ENCODE data around the gene TTL.
A peak's percentile ranks its signal among the peaks of the same experiment; 100 is the strongest.
"Not testable (repeated sequence)": the region's sequence is repeated elsewhere in the genome, so short reads cannot be mapped to it uniquely, and the experiment has no call there.

The TTL gene

DNA sequence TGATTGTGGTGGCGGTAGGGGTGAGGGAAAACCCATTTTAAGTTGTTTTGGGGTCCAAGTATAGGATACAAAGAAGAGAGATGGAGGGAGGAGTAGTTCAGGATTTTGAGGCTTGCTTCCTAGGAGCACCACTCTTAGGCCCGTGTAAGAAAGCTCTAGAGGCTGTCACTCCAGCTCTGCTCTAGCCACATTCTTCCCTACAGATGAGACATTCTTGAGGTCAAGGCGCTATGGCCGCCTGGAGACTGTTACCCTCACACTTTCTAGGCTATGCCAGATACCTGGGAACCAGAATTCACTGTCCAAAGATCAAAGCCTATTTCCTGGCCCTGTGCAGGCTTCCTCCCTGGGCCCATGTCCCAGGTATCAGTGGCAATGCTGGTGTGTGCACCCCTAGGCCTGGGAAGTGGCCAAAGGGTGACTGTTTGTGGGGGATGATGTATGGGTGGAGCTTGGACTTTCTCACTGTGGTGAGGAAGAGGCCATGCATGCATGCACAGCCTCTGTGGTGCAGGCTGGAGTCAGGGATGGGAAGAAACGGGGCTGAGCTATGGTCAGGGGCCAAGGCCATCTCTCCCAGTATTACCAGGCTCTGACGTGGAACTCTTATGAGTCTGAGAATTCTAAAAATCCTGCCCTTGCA lies 7.0 kb upstream of the TTL start:
- no peak for DNase-seq (ENCODE audit: low read depth in 1 of 2, low spot score in 1 of 2)

GRCh38 chr2:112476434-112476833 lies 5.5 kb upstream of the TTL start:
- no peak for DNase-seq (ENCODE audit: low read depth in 1 of 2, low spot score in 1 of 2)

DNA sequence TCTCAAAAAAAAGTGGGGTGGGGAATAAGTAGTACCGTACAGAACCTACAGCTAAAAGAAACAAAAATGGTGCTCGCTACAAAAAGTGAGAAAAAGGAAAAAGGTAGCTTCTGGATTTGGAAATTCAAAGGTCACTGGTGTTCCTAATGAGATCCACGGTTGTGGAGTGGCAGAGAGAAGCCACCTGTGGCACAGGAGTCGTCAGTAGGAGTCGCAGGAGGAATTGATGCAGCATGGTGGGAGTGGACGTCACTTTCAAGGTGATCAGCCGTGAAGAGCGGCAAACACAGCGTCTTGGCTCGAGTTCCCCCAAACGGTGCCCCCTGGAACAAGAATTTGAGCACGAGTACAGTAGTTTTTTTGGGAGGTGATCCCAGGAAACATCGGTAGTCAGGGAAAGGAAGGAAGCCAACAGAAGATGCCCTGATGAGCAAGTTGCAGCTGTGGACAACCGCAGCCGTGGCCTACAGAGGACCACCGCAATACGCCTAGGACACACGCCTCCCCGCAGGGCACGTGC lies 1.4 kb upstream of the TTL start:
- DNase-seq (ENCODE audit: low read depth in 1 of 2, low spot score in 1 of 2), result peak in 1 of 2 donors; percentile 8

DNA sequence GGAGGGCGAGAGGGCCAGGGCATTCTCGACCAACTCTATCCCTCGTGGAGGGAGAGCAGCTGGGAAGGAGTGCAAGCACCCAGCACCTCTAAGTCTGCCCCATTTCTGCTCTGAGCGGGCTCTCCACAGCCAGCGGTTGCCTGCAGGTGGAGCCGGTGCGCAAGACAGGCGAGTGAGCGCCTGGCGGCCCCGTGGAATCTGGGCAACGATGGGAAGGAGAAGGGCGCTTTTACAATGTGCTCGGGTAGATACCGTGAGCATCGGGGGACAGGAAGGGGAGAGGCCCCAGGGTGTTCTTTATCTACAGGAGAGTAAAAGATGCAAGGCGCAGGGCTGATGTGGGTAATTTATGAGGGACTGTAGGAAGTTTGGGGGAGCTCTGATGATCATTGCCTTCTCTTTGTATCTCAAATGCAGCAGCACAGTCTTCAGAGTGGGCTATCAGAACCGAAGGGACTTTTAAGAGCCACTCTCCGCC lies 867 bp upstream of the TTL start:
- peak; percentile 68 to 76 for DNase-seq (ENCODE audit: low read depth in 1 of 2, low spot score in 1 of 2)

DNA sequence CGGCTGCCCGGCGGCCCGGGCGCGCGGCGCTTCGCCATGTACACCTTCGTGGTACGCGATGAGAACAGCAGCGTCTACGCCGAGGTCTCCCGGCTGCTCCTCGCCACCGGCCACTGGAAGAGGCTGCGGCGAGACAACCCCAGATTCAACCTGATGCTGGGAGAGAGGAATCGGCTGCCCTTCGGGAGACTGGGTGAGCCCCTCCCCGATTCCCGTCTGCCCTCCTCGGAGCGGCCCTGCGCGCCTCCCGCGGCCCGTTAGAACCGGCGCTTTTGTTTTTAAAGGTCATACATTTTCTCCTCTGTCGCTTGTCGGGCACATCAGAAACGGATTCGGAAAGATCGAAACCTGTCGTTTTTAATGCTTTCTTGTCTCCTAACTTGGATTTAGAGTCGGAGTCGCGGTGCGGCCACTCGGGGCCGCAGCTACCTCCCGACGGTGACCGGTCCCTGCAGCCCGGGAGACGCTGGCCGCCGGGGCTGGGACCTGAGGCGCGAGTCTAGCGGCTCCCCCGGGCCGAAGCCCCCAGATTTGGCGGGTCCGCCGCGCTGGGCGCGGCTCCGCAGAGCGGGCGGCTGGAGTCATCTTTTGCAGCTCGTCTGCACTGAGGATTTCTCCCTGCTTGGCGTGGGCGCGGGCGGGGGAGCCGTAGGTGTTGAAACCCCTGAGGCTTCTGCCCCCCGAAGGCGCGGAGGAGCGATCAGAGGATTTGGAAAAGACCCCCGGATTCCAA lies 519 bp downstream of the TTL start:
- DNase-seq (ENCODE audit: low read depth in 1 of 2, low spot score in 1 of 2), result peak; percentile 11 to 21

DNA sequence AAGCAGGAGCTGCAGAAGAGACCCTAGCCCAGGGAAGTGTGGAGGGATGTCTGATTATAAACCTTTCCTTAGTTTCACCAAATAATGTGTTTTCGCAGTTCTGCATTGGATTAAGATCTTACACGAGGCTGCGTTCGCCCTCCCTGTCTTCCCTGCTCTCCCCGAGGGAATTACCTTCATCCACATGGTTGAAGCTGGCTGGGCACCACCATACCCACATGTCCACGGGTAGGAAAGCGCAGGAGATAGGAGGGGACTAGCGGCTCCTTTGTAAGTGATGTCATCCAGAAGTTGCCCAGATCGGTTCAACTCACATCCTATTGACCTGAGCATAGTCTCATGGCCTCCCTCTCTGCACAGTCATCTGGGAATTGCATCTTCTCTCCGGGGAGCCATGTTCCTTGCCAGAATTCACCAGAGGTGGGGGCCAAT lies 1.1 kb downstream of the TTL start:
- no peak for DNase-seq (ENCODE audit: low read depth in 1 of 2, low spot score in 1 of 2)

DNA sequence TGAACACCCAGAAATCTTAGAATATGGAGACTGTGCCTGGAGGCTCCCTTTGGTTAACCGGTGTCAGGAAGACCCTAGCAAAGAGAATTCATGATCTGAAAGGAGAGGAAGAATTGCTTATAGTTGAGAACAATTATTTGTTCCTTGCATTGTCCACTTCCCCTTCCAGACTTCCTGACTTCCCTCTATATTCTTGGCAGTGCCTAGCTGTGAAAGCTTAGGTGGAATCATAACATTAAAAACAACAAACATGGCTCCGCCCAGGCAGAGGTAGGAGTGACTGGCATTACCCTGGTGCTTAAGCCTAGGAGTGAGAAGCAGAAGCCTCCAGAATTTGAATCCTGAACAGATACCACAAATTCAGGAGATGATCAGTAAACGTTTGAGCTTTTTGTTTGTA lies 1.9 kb downstream of the TTL start:
- DNase-seq (ENCODE audit: low read depth in 1 of 2, low spot score in 1 of 2), result no peak

GRCh38 chr2:112485849-112486248 lies 3.9 kb downstream of the TTL start:
- no peak for DNase-seq (ENCODE audit: low read depth in 1 of 2, low spot score in 1 of 2)

- no peak for DNase-seq (ENCODE audit: low read depth in 1 of 2, low spot score in 1 of 2)
Observed at GRCh38 chr2:112486895-112487294, 4.9 kb downstream of the TTL start.

GRCh38 chr2:112487444-112487961 lies 5.5 kb downstream of the TTL start:
- no peak for DNase-seq (ENCODE audit: low read depth in 1 of 2, low spot score in 1 of 2)

DNA sequence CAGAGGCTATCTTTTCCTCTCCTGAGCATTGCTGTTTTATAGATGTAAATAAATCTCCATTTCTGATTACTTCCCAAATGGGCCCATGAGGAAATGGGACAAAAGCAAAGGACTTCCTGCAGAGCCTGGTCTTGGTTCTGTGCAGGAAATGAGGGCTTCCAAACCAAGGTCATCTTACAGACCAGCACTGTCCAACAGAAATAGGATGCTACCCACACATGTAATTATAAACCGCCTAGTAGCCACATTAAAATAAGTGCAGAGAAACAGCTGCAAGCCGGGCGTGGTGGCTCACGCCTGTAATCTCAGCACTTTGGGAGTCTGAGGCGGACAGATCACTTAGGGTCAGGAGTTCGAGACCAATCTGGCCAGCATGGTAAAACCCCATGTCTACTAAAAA lies 6.2 kb downstream of the TTL start:
- DNase-seq (ENCODE audit: low read depth in 1 of 2, low spot score in 1 of 2), result no peak

GRCh38 chr2:112491946-112492345 lies 10.0 kb downstream of the TTL start:
- DNase-seq (ENCODE audit: low read depth in 1 of 2, low spot score in 1 of 2), result no peak

DNA sequence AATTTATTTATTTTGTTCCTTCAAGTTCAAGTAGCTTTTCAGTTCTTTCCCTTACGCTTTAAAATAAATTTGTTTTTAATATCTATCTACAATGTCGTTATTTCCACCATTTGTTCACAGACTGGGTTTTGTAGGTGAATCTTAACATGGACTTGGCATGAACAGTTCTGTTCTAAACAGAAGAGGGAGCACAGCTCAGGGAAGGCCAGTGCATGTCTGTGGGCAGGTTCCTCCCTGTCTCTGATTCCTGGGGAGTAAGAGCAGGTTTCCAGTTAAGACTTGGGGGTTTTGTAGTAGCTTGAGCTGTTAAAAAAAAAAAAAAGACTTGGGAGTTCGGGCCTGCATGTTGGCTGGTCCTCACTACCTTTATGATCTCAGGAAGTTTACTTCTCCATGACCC lies 11.1 kb downstream of the TTL start:
- DNase-seq (ENCODE audit: low read depth in 1 of 2, low spot score in 1 of 2), result no peak

DNA sequence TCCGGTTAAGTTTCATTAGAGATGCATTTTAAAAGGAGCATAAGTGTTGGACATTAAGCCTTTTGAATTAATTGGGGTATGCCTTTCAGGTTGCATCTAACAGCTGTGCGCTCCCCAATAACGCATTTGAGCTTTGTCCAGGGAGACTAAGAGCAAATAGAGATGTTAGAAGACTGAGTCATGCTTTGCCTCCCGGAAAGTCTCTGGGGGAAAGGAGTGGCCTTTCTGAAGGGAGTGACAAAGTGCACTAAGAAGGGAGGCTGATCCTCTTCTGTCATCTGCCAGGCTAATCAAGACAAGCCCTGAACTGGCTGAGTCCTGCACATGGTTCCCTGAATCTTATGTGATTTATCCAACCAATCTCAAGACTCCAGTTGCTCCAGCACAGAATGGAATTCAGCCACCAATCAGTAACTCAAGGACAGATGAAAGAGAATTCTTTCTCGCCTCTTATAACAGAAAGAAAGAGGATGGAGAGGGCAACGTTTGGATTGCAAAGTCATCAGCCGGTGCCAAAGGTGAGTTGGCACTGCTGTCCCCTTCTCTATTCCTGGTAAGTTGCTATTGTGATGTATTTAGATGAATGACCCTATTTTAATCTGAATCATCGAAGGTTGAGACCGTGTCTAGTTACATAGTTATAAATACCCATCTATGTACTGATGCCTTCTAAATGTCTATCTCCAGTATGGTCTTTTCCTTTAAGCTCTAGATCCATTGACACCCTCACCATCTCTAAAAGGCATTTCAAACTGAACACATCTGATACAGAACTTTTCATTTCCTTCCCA lies 12.1 kb downstream of the TTL start:
- DNase-seq (ENCODE audit: low read depth in 1 of 2, low spot score in 1 of 2), result no peak

DNA sequence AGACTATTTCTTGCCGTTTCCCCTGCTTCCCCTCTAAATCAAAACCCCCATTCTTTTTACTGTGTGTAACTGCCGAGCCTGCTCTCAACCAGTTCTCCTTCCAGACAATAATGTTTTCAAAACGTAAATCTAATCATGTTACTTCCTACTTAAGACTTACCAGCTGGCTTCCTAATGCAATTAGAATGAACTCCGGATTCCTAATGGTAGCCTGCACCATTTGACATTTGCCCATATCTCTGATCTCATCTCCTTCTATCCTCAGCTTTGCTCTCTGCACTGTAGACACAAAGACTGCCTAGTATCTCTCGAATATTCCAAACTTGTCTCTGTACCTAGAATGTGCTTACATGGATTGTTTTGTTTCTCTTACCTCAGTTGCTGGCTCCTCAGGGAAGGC lies 12.9 kb downstream of the TTL start:
- no peak for DNase-seq (ENCODE audit: low read depth in 1 of 2, low spot score in 1 of 2)

- DNase-seq (ENCODE audit: low read depth in 1 of 2, low spot score in 1 of 2), result not testable (repeated sequence)
Observed at GRCh38 chr2:112495878-112496277, 13.9 kb downstream of the TTL start.

- peak in 1 of 2 donors; percentile 27 for DNase-seq (ENCODE audit: low read depth in 1 of 2, low spot score in 1 of 2)
Observed at GRCh38 chr2:112500850-112501484, 19.0 kb downstream of the TTL start.

DNA sequence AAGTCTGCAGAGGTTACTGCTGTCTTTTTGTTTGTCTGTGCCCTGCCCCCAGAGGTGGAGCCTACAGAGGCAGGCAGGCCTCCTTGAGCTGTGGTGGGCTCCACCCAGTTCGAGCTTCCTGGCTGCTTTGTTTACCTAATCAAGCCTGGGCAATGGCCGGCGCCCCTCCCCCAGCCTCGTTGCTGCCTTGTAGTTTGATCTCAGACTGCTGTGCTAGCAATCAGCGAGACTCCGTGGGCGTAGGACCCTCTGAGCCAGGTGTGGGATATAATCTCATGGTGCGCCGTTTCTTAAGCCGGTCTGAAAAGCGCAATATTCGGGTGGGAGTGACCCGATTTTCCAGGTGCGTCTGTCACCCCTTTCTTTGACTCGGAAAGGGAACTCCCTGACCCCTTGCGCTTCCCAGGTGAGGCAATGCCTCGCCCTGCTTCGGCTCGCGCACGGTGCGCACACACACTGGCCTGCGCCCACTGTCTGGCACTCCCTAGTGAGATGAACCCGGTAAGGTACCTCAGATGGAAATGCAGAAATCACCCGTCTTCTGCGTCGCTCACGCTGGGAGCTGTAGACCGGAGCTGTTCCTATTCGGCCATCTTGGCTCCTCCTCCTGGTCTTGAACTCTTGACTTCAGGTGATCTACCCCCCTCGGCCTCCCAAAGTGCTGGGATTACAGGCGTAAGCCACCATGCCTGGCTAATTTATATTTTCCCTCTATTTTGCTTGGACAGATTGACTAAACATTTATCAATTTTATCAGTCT lies 27.5 kb downstream of the TTL start:
- not testable (repeated sequence) for DNase-seq (ENCODE audit: low read depth in 1 of 2, low spot score in 1 of 2)

DNA sequence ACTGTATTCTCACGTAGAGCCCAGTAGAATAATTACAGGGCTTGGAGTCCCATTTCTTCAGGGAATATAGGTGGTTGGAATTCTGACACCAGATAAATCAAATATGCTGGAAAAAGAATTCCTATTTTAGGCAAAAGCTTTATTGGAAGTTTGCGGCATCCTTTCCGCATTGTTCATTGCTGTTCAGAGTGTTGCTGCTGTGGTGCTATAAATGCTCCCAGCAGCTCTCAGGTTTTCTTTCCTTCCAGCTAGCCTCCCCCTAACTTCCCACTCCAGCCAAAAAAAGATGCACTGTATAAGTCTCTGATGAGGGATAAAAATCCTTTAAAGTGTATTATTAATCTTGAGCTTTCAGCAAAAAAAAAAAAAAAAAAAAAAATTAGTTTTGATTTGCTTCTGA lies 34.8 kb downstream of the TTL start:
- no peak for DNase-seq (ENCODE audit: low read depth in 1 of 2, low spot score in 1 of 2)

- no peak for DNase-seq (ENCODE audit: low read depth in 1 of 2, low spot score in 1 of 2)
Observed at GRCh38 chr2:112518807-112519206, 36.9 kb downstream of the TTL start.
